Tibial nerve (tissue), 4 donors: Measurements from ENCODE around the gene ATP11A. TPM values are rescaled to one million over a fixed set of nuclear protein-coding genes. Genes with fewer than 3 reads are reported as not detected.
A peak's percentile ranks its signal among the peaks of the same experiment; 100 is the strongest.

Experiments
- DNase-seq, 2 donors: peaks; one replicate each; pipeline ENCODE4 v3.0.0-alpha.2; 2019; ENCODE audit warnings: low spot score in 2 of 2
- H3K27ac ChIP-seq, 4 donors: fragments of 200-600 bp; sonication (generic) in 3 of 4; one replicate each; pipeline ENCODE4 v1.5.1; 2017 to 2019; ENCODE audit warnings: mild to moderate bottlenecking in 1 of 4
- H3K27me3 ChIP-seq, 2 donors: fragments of 200-600 bp; sonication (generic) in 1 of 2; one replicate each; pipeline versions ENCODE4 v1.5.1 to v1.6.0; 2017 to 2019
- H3K36me3 ChIP-seq, 3 donors: fragments of 200-600 bp; sonication (generic); one replicate each; pipeline ENCODE4 v1.5.1; 2018 to 2019
- H3K4me1 ChIP-seq, 4 donors: fragments of 200-600 bp; sonication (generic) in 3 of 4; one replicate each; pipeline ENCODE4 v1.5.1; 2017 to 2019
- H3K4me3 ChIP-seq, 4 donors: fragments of 200-600 bp; sonication (generic) in 3 of 4; one replicate each; pipeline ENCODE4 v1.5.1; 2017 to 2019; ENCODE audit warnings: mild to moderate bottlenecking in 1 of 4, moderate library complexity in 1 of 4
- H3K9me3 ChIP-seq, 4 donors: fragments of 200-600 bp; sonication (generic) in 3 of 4; one replicate each; pipeline ENCODE4 v1.5.1; 2017 to 2019
- EP300 ChIP-seq, 2 donors: sonication (generic); formaldehyde crosslinking; IDR thresholded peaks; one replicate each; pipeline ENCODE4 v1.6.1; 2017; ENCODE audit warnings: antibody characterized with exemption in 2 of 2, mild to moderate bottlenecking in 1 of 2
- POLR2A ChIP-seq, 2 donors: fragments of 450-650 bp; IDR thresholded peaks; one replicate each; pipeline ENCODE4 v1.6.1; 2017; ENCODE audit warnings: antibody characterized with exemption in 2 of 2, mild to moderate bottlenecking in 2 of 2, moderate library complexity in 2 of 2
- WGBS, 2 donors: methylation state at CpG; one replicate each; pipeline ENCODE4 v1.1.5; 2018; 5-methylcytosine and 5-hydroxymethylcytosine counted together
- total RNA-seq, 4 donors: library from RNA; depleted of rRNA; stranded (reverse); fragments of >200 nt; gene quantifications; one replicate each; pipeline ENCODE4 v1.1.0, GENCODE V29; 2016
- TF ChIP-seq, protein P1 (sequence below), 5 experiments: fragments of 200-600 bp in 3 of 5; fragments of 450-650 bp in 2 of 5; sonication (generic) in 3 of 5; IDR thresholded peaks; one replicate each; pipeline ENCODE4 v1.5.1; 2016 to 2019; ENCODE audit warnings: antibody characterized with exemption in 5 of 5, mild to moderate bottlenecking in 3 of 5, moderate library complexity in 2 of 5

The ATP11A gene
- total RNA-seq, 4 donors from 2014 or later: 24.7 to 61.5 (median 35.0) TPM

DNA sequence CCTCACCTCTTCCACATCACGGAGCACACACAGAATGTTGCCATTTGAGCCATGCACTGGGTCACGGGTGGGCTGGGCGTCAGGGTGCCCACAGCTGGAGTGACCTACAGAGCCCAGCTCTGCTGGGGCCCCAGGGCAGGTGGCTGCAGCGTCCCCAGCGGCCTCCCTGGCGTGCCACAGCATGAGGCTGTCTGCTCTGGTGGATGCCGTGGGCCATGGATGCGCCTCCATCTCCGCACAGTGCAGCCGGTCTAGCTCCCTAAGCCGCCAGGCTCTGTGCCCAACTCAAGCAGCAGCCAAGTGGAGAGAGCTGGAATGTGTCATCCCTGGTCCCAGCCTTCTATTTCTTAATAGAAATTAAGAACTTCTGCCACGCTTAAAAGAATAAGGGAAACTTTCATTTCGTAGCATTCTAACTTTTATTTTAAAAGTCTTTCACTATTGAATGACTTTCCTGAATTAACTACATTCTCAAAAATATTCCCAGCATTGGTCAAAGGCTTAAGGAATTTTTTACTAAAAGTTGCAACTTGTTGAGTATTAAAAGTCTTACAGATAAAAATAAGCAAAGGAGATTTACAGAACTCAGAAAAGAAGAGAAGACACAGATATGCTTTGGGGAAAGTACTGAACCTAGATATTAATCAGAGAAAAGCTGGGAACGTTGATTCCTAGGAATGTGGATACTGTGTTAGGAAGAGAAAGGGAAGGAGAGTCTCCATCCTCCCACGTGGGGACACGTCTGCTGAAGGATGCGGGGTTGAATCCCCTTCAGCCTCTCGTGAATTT lies 59.3 kb downstream of the ATP11A start:
- Histone ChIP-seq H3K27me3 (no peaks in the 10 kb centered on the region), H3K4me1 (peaks cover 0 to 34% (median 2%) of the 10 kb centered on the region in 4 donors), H3K36me3 (no peaks in the 10 kb centered on the region), H3K9me3 (no peaks in the 10 kb centered on the region), H3K27ac (no peak overlapping the region), H3K4me3 (no peak overlapping the region)
- peak in 1 of 2 donors; percentile 60 for DNase-seq
- no peak for TF ChIP-seq POLR2A (IDR thresholded peaks at IDR 0.05)
- no peak for TF ChIP-seq EP300 (IDR thresholded peaks at IDR 0.05)
- TF ChIP-seq, protein P1, sequence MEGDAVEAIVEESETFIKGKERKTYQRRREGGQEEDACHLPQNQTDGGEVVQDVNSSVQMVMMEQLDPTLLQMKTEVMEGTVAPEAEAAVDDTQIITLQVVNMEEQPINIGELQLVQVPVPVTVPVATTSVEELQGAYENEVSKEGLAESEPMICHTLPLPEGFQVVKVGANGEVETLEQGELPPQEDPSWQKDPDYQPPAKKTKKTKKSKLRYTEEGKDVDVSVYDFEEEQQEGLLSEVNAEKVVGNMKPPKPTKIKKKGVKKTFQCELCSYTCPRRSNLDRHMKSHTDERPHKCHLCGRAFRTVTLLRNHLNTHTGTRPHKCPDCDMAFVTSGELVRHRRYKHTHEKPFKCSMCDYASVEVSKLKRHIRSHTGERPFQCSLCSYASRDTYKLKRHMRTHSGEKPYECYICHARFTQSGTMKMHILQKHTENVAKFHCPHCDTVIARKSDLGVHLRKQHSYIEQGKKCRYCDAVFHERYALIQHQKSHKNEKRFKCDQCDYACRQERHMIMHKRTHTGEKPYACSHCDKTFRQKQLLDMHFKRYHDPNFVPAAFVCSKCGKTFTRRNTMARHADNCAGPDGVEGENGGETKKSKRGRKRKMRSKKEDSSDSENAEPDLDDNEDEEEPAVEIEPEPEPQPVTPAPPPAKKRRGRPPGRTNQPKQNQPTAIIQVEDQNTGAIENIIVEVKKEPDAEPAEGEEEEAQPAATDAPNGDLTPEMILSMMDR (IDR thresholded peaks at IDR 0.05): no peak
- WGBS, 2 donors: 73% methylated on average over 18 of the region's 18 CpGs

DNA sequence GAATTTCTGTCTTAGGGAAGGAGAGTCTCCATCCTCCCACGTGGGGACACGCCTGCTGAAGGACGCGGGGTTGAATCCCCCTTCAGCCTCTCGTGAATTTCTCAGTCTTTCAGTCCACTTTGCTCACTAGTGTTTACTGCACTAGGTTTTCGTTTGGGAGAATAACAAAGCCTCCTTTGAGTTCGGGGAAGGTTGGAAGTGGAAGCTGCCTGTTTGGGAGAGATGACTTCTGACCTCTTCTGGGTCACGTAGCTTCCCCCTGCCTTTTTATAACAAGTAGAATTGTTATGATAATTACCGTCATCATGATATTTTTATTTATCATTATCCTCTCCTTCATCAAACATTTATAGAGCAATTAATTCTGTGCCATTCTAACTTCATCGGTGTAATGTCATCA lies 60.7 kb downstream of the ATP11A start:
- no peak for TF ChIP-seq EP300 (IDR thresholded peaks at IDR 0.05)
- TF ChIP-seq, protein P1 (IDR thresholded peaks at IDR 0.05): no peak
- no peak for TF ChIP-seq POLR2A (IDR thresholded peaks at IDR 0.05)
- WGBS, 2 donors: 56 to 59% methylated on average over 10 of the region's 10 CpGs

GRCh38 chr13:112751617-112752016 lies 61.8 kb downstream of the ATP11A start:
- H3K36me3 ChIP-seq: no peaks in the 10 kb centered on the region
- 95 to 97% methylated on average over 7 of the region's 7 CpGs for WGBS, 2 donors
- peaks cover 0 to 31% (median 4%) of the 10 kb centered on the region in 4 donors for H3K4me1 ChIP-seq
- H3K27ac ChIP-seq: no peak overlapping the region
- H3K9me3 ChIP-seq: no peaks in the 10 kb centered on the region
- no peak overlapping the region for H3K4me3 ChIP-seq
- no peak for DNase-seq
- H3K27me3 ChIP-seq: no peaks in the 10 kb centered on the region
- TF ChIP-seq EP300 (IDR thresholded peaks at IDR 0.05) (no peak), POLR2A (IDR thresholded peaks at IDR 0.05) (no peak)
- TF ChIP-seq, protein P1 (IDR thresholded peaks at IDR 0.05): no peak

More for the DNA sequence above, 60.7 kb downstream of the ATP11A start:
- H3K36me3 ChIP-seq: no peaks in the 10 kb centered on the region
- no peak overlapping the region for H3K27ac ChIP-seq
- no peaks in the 10 kb centered on the region for H3K9me3 ChIP-seq
- no peaks in the 10 kb centered on the region for H3K27me3 ChIP-seq
- peaks cover 0 to 25% (median 0%) of the 10 kb centered on the region in 4 donors for H3K4me1 ChIP-seq
- no peak overlapping the region for H3K4me3 ChIP-seq
- DNase-seq: no peak

DNA sequence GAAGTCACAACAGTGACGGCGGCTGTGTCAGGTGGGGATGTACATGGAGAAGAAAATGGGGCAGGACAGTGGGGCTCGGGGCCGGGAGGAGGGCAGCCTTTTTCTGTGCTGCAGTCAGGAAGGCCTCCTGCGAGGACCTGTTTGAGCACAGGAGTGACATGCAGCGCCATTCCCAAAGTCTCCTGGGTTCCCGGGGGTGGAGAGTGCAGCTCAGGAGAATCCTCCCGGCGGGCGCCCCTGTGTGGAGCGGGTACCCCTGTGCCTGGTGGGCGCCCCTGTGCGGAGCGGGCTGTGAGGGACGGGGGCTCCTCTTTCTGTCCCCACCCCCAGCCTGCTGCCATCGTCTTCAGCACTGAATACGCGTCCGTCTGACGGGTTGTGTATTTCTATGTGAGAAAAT lies 62.4 kb downstream of the ATP11A start:
- H3K4me1 ChIP-seq: peaks cover 0 to 37% (median 6%) of the 10 kb centered on the region in 4 donors
- no peak for TF ChIP-seq POLR2A (IDR thresholded peaks at IDR 0.05)
- no peak for TF ChIP-seq EP300 (IDR thresholded peaks at IDR 0.05)
- TF ChIP-seq, protein P1 (IDR thresholded peaks at IDR 0.05): no peak
- 92% methylated on average over 20 of the region's 20 CpGs for WGBS, 2 donors
- H3K36me3 ChIP-seq: no peaks in the 10 kb centered on the region
- H3K9me3 ChIP-seq: no peaks in the 10 kb centered on the region
- H3K27ac ChIP-seq: no peak overlapping the region
- DNase-seq: no peak
- H3K4me3 ChIP-seq: no peak overlapping the region
- no peaks in the 10 kb centered on the region for H3K27me3 ChIP-seq

GRCh38 chr13:112752711-112753541 lies 63.1 kb downstream of the ATP11A start:
- Histone ChIP-seq H3K4me1 (peaks cover 0 to 44% (median 10%) of the 10 kb centered on the region in 4 donors), H3K4me3 (no peak overlapping the region), H3K9me3 (no peaks in the 10 kb centered on the region), H3K36me3 (no peaks in the 10 kb centered on the region), H3K27me3 (no peaks in the 10 kb centered on the region), H3K27ac (no peak overlapping the region)
- WGBS, 2 donors: 77 to 79% methylated on average over 24 of the region's 24 CpGs
- no peak for TF ChIP-seq POLR2A (IDR thresholded peaks at IDR 0.05)
- TF ChIP-seq EP300 (IDR thresholded peaks at IDR 0.05): no peak
- TF ChIP-seq, protein P1 (IDR thresholded peaks at IDR 0.05): no peak
- DNase-seq: no peak
